Endothelial cell of umbilical vein (primary cell): ENCODE data around the gene NONO. TPM values are rescaled to one million over a fixed set of nuclear protein-coding genes. Genes with fewer than 3 reads are reported as not detected.
"Not testable (repeated sequence)": the region's sequence is repeated elsewhere in the genome, so short reads cannot be mapped to it uniquely, and the experiment has no call there.

ENCODE experiments used
- BruUV-seq: library from RNA; stranded (reverse); fragments of 400-500 nt; replicated peaks from 2 replicates; lab custom pipeline; 2021; lab: Mats Ljungman, UMichigan
- CTCF ChIA-PET: fragments of 300-600, 350-600 bp; sonication (Branson Sonifier 250); formaldehyde crosslinking; loops from one replicate; lab custom pipeline; 2021; ENCODE audit warnings: antibody characterized with exemption, inconsistent platforms; lab: Charles Lee
- POLR2A ChIA-PET: fragments of 300-600, 350-600 bp; sonication (Branson Sonifier 250); formaldehyde crosslinking; loops from one replicate; lab custom pipeline; 2021; ENCODE audit warnings: antibody characterized with exemption, inconsistent platforms; lab: Charles Lee
- DNase-seq: peaks from one replicate; pipeline ENCODE4 v3.0.0-alpha.2; 2011; ENCODE audit warnings: low read depth, low spot score
- FAIRE-seq: peaks from 2 replicates; lab custom pipeline; 2011; peaks lifted over from hg19 to GRCh38; lab: Jason Lieb, UNC
- H2AFZ ChIP-seq: 2 replicates; pipeline ENCODE4 v1.6.0; 2012; ENCODE audit warnings: low read depth, low read length, control low read depth, inconsistent platforms
- H3K27ac ChIP-seq: 2 replicates; pipeline ENCODE4 v1.5.1; 2011; ENCODE audit warnings: low read depth, mild to moderate bottlenecking, control low read depth, low read length, moderate library complexity; ENCODE audit not compliant: insufficient read depth
- H3K27me3 ChIP-seq, 2 experiments: 2 replicates each; pipeline versions ENCODE4 v1.6.0 to v1.6.1; 2011; ENCODE audit warnings: low read length in 2 of 2, mixed read lengths in 1 of 2; ENCODE audit not compliant: control insufficient read depth in 2 of 2, insufficient read depth in 2 of 2
- H3K36me3 ChIP-seq, 2 experiments: 2 replicates in 1 of 2; 3 replicates in 1 of 2; pipeline ENCODE4 v1.5.1; 2011; ENCODE audit warnings: low read length in 2 of 2, mild to moderate bottlenecking in 1 of 2, moderate library complexity in 1 of 2; ENCODE audit not compliant: control insufficient read depth in 2 of 2, insufficient read depth in 2 of 2; ENCODE audit errors: extremely low read depth in 1 of 2
- H3K4me1 ChIP-seq: 3 replicates; pipeline ENCODE4 v1.5.1; 2011; ENCODE audit warnings: mild to moderate bottlenecking, low read length; ENCODE audit not compliant: control insufficient read depth, insufficient read depth; ENCODE audit errors: extremely low read depth
- H3K4me2 ChIP-seq: 2 replicates; pipeline ENCODE4 v1.6.1; 2011; ENCODE audit warnings: low read length, control low read depth, mixed read lengths; ENCODE audit not compliant: insufficient read depth
- H3K4me3 ChIP-seq, 3 experiments: fragments of 200-600 bp in 1 of 3; sonication (generic), shearing (Covaris generic) in 1 of 3; replicated peaks in 1 of 3; 2 replicates each; pipeline ENCODE4 v1.5.1; 2011 to 2016; ENCODE audit warnings: control low read depth in 3 of 3, low read length in 3 of 3, mild to moderate bottlenecking in 2 of 3, inconsistent platforms in 1 of 3, low read depth in 1 of 3, moderate library complexity in 1 of 3; ENCODE audit not compliant: insufficient read depth in 1 of 3
- H3K79me2 ChIP-seq: 2 replicates; pipeline ENCODE4 v1.6.0; 2012; ENCODE audit warnings: low read length, inconsistent platforms; ENCODE audit not compliant: control insufficient read depth, insufficient read depth
- H3K9ac ChIP-seq: replicated peaks from 2 replicates; pipeline ENCODE3; 2011; ENCODE audit warnings: low read length, control low read depth; ENCODE audit not compliant: insufficient read depth; ENCODE audit errors: extremely low read depth
- H3K9me1 ChIP-seq: replicated peaks from 3 replicates; pipeline ENCODE4 v1.6.0; 2011; ENCODE audit warnings: mild to moderate bottlenecking, low read length; ENCODE audit not compliant: control insufficient read depth, insufficient read depth; ENCODE audit errors: extremely low read depth
- H3K9me3 ChIP-seq: replicated peaks from 2 replicates; pipeline ENCODE4 v1.5.1; 2012; ENCODE audit warnings: low read length, inconsistent platforms; ENCODE audit not compliant: control insufficient read depth, insufficient read depth
- H4K20me1 ChIP-seq: replicated peaks from 2 replicates; pipeline ENCODE3; 2011; ENCODE audit warnings: mild to moderate bottlenecking, low read length; ENCODE audit not compliant: control insufficient read depth, insufficient read depth; ENCODE audit errors: extremely low read depth
- EZH2 ChIP-seq: IDR thresholded peaks from 2 replicates; pipeline ENCODE4 v1.6.1; 2012; ENCODE audit warnings: borderline replicate concordance, low read depth, mild to moderate bottlenecking, moderate library complexity, low read length, inconsistent platforms; ENCODE audit not compliant: severe bottlenecking
- FOS ChIP-seq: IDR thresholded peaks from 2 replicates; pipeline ENCODE4 v1.6.1; 2011; ENCODE audit warnings: mild to moderate bottlenecking, low read length, moderate library complexity, borderline replicate concordance; ENCODE audit not compliant: insufficient read depth
- GATA2 ChIP-seq: IDR thresholded peaks from 2 replicates; pipeline ENCODE4 v1.7.0; 2011; ENCODE audit warnings: low read depth, mild to moderate bottlenecking, moderate library complexity, mixed read lengths, low read length; ENCODE audit not compliant: insufficient read length, insufficient read depth
- JUN ChIP-seq: IDR thresholded peaks from 2 replicates; pipeline ENCODE4 v1.6.1; 2011; ENCODE audit warnings: borderline replicate concordance, low read depth; ENCODE audit not compliant: insufficient read length, insufficient read depth
- MYC ChIP-seq: IDR thresholded peaks from one replicate; pipeline ENCODE4 v1.6.1; 2011; ENCODE audit warnings: mild to moderate bottlenecking, low read depth, low read length
- POLR2A ChIP-seq: IDR thresholded peaks from 2 replicates; pipeline ENCODE4 v1.6.1; 2012; ENCODE audit warnings: low read depth, mild to moderate bottlenecking, control low read depth, low read length
- POLR2AphosphoS5 ChIP-seq: IDR thresholded peaks from 2 replicates; pipeline ENCODE4 v1.6.1; 2012; ENCODE audit warnings: low read depth, mild to moderate bottlenecking, control low read depth, low read length, moderate library complexity; ENCODE audit not compliant: insufficient read depth
- dilution Hi-C: fragments of 300-500 bp; cut with MboI; formaldehyde crosslinking; loops from one replicate; pipeline ENCODE4 v1.15.0; 2019; ENCODE audit warnings: low sequenced_read_pairs; ENCODE audit not compliant: extremely low pct_ligation_motif_present
- intact Hi-C: fragments of 100-400 bp; cut with micrococcal nuclease; formaldehyde crosslinking; loops from one replicate; pipeline ENCODE4 v1.10.0; 2022
- polyA plus RNA-seq, 4 experiments: library from polyadenylated mRNA; depleted of rRNA in 3 of 4; stranded (reverse) in 3 of 4; unstranded in 1 of 4; fragments of >200 nt; gene quantifications; 2 replicates each; pipeline versions ENCODE4 v1.2.1 to v1.2.3, GENCODE V29; 2011 to 2012; ENCODE audit warnings: missing spikeins in 1 of 4
- total RNA-seq: library from RNA; stranded (reverse); gene quantifications from 2 replicates; pipeline ENCODE4 v1.2.3, GENCODE V29; 2021
- TF ChIP-seq, protein P1 (sequence below), 2 donors: IDR thresholded peaks; 1 replicate in 1 of 2; 2 replicates in 1 of 2; pipeline ENCODE4 v1.5.1; 2011; ENCODE audit warnings: low read length in 2 of 2, mild to moderate bottlenecking in 2 of 2, moderate library complexity in 2 of 2, control low read depth in 1 of 2, inconsistent platforms in 1 of 2, low read depth in 1 of 2; ENCODE audit not compliant: insufficient read depth in 1 of 2; ENCODE audit errors: extremely low read depth in 1 of 2
- TF ChIP-seq, protein P2 (sequence below): IDR thresholded peaks from 2 replicates; pipeline ENCODE4 v1.6.1; 2011; ENCODE audit not compliant: insufficient read depth, insufficient read length

The NONO gene
- total and polyA plus RNA-seq, 2 donors (not counting 3 experiments of a cell fraction or from before 2014, with no cell fraction given) = 249 to 466 TPM

DNA sequence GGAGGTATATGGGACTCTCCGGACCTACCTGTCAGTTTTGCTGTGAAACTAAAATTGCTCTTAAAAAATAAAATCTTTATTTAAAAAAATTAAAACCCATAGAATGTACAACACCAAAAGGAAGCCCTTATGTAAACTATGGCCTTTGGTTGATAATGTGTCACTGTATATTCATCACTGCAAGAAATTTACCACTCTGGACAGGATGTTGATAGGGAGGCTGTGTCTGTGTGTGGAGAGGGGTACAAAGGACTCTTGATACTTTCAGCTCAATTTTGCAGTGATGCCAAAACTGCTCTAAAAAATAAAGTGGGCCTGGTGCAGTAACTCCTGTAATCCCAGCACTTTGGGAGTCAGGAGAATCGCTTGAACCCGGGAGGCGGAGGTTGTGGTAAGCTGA, 26.6 kb upstream of the NONO start:
- ChIA-PET POLR2A (interaction anchor here (1.3 kb wide), 1 partner anchor 26 kb away, joined by 3 read pairs; the partner anchor contains the start of gene NONO), CTCF (no interaction called here)
- dilution Hi-C loops = no loop called here
- Histone ChIP-seq H3K36me3 (no peaks in the 10 kb centered on the region), H3K9ac (no peak overlapping the region), H4K20me1 (no peaks in the 10 kb centered on the region), H3K27me3 (no peaks in the 10 kb centered on the region), H3K4me1 (peaks cover 8% of the 10 kb centered on the region), H3K9me3 (no peaks in the 10 kb centered on the region), H3K9me1 (no peaks in the 10 kb centered on the region), H2AFZ (no peak overlapping the region), H3K27ac (no peak overlapping the region), H3K4me3 (no peak overlapping the region), H3K79me2 (peaks cover 7% of the 10 kb centered on the region), H3K4me2 (no peak overlapping the region)
- FAIRE-seq (no peak), DNase-seq (no peak)
- BruUV-seq = no TSS peak
- intact Hi-C loops = no loop called here
- no peak for TF ChIP-seq MYC
- TF ChIP-seq EZH2 = no peak
- no peak for TF ChIP-seq POLR2A
- TF ChIP-seq, protein P1, sequence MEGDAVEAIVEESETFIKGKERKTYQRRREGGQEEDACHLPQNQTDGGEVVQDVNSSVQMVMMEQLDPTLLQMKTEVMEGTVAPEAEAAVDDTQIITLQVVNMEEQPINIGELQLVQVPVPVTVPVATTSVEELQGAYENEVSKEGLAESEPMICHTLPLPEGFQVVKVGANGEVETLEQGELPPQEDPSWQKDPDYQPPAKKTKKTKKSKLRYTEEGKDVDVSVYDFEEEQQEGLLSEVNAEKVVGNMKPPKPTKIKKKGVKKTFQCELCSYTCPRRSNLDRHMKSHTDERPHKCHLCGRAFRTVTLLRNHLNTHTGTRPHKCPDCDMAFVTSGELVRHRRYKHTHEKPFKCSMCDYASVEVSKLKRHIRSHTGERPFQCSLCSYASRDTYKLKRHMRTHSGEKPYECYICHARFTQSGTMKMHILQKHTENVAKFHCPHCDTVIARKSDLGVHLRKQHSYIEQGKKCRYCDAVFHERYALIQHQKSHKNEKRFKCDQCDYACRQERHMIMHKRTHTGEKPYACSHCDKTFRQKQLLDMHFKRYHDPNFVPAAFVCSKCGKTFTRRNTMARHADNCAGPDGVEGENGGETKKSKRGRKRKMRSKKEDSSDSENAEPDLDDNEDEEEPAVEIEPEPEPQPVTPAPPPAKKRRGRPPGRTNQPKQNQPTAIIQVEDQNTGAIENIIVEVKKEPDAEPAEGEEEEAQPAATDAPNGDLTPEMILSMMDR (IDR thresholded peaks at IDR 0.05; ENCODE audit: extremely low read depth in 1 of 2, insufficient read depth in 1 of 2, low read depth in 1 of 2, low read length in 2 of 2) = no peak
- no peak for TF ChIP-seq POLR2AphosphoS5
- TF ChIP-seq JUN = no peak
- no peak for TF ChIP-seq FOS
- no peak for TF ChIP-seq GATA2
- TF ChIP-seq, protein P2, sequence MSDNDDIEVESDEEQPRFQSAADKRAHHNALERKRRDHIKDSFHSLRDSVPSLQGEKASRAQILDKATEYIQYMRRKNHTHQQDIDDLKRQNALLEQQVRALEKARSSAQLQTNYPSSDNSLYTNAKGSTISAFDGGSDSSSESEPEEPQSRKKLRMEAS = no peak

DNA sequence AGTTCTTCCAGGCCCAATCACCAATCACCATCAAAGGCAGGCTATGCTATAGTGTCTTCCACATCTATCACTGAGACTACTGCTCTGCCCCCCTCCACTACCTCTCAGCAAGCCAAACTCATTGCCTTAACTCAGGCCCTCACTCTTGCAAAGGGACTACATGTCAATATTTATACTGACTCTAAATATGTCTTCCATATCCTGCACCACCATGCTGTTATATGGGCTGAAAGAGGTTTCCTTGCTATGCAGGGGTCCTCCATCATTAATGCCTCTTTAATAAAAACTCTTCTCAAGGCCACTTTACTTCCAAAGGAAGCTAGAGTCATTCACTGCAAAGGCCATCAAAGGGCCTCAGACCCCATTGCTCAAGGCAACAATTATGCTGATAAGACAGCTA, 14.8 kb upstream of the NONO start:
- dilution Hi-C loops, H3K9me3 ChIP-seq, H4K20me1 ChIP-seq, CTCF ChIA-PET, DNase-seq, H3K9me1 ChIP-seq, H3K4me2 ChIP-seq, H2AFZ ChIP-seq, FAIRE-seq, intact Hi-C loops, H3K4me3 ChIP-seq, H3K27me3 ChIP-seq, BruUV-seq, H3K79me2 ChIP-seq, H3K9ac ChIP-seq, H3K36me3 ChIP-seq, H3K4me1 ChIP-seq, H3K27ac ChIP-seq, POLR2A ChIA-PET: not testable (repeated sequence)
